ENCODE measurements around the gene C1orf105.

DNA sequence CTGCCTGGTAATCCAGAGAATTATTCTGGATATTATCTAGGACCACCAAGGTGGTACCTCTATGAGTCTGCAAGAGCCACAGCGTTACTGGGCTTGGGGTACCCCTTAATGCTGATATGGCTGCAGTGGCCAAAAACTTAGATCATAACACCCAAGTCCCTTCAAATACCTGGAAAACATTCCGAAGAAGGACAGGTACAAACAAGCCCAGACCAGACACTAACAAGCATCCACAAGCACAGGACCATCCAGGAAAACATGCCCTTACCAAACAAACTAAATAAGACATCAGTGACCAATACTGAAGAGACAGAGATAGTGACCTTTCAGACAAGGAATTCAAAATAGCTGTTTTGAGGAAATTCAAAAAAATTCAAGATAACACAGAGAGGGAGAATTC lies 2.9 kb downstream of the C1orf105 start:
- TF ChIP-seq POLR2A (IDR thresholded peaks at IDR 0.05), result no peak
- TF ChIP-seq, protein P1, sequence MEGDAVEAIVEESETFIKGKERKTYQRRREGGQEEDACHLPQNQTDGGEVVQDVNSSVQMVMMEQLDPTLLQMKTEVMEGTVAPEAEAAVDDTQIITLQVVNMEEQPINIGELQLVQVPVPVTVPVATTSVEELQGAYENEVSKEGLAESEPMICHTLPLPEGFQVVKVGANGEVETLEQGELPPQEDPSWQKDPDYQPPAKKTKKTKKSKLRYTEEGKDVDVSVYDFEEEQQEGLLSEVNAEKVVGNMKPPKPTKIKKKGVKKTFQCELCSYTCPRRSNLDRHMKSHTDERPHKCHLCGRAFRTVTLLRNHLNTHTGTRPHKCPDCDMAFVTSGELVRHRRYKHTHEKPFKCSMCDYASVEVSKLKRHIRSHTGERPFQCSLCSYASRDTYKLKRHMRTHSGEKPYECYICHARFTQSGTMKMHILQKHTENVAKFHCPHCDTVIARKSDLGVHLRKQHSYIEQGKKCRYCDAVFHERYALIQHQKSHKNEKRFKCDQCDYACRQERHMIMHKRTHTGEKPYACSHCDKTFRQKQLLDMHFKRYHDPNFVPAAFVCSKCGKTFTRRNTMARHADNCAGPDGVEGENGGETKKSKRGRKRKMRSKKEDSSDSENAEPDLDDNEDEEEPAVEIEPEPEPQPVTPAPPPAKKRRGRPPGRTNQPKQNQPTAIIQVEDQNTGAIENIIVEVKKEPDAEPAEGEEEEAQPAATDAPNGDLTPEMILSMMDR (IDR thresholded peaks at IDR 0.05), result no peak

All from upper lobe of left lung (tissue), 4 donors.